HEK293 (cell line): Measurements from ENCODE around the gene PRR35.

Experiments used
- CTCF ChIA-PET: fragments of 350-600 bp; formaldehyde crosslinking; extraction: SDS; loops from one replicate; lab custom pipeline; 2021; ENCODE audit warnings: antibody characterized with exemption; lab: Yijun Ruan, JAX
- POLR2A ChIA-PET: fragments of 300-600 bp; formaldehyde crosslinking; extraction: SDS; loops from one replicate; lab custom pipeline; 2020; ENCODE audit warnings: antibody characterized with exemption, inconsistent platforms; lab: Yijun Ruan, JAX
- H3K27ac ChIP-seq: fragments of 200-500 bp; sonication (Bioruptor generic); 2 replicates; pipeline ENCODE4 v1.5.1; 2014; ENCODE audit warnings: low read depth, low read length, control low read depth, inconsistent platforms; ENCODE audit errors: extremely low read depth
- H3K36me3 ChIP-seq, 2 experiments: fragments of 200-500 bp in 1 of 2; sonication (Bioruptor generic) in 1 of 2; 1 replicate in 1 of 2; 2 replicates in 1 of 2; pipeline ENCODE4 v1.5.1; 2014 to 2017; ENCODE audit warnings: inconsistent platforms in 2 of 2, low read length in 2 of 2; ENCODE audit not compliant: control insufficient read depth in 2 of 2, insufficient read depth in 1 of 2
- H3K4me1 ChIP-seq: fragments of 200-500 bp; sonication (Bioruptor generic); 2 replicates; pipeline ENCODE4 v1.5.1; 2014; ENCODE audit warnings: mild to moderate bottlenecking, low read length, inconsistent platforms; ENCODE audit not compliant: control insufficient read depth, insufficient read depth
- H3K4me3 ChIP-seq: 2 replicates; pipeline ENCODE4 v1.5.1; 2011; ENCODE audit warnings: low read depth, mild to moderate bottlenecking, control low read depth, low read length, moderate library complexity
- H3K9me3 ChIP-seq: fragments of 200-500 bp; sonication (Bioruptor generic); 2 replicates; pipeline ENCODE4 v1.5.1; 2014; ENCODE audit warnings: low read depth, low read length, inconsistent platforms; ENCODE audit not compliant: control insufficient read depth, insufficient read depth
- IKZF3 ChIP-seq: fragments of 450-650 bp; IDR thresholded peaks from 2 replicates; pipeline ENCODE4 v1.5.0; 2018; ENCODE audit warnings: missing biosample characterization, mild to moderate bottlenecking, missing genetic modification characterization, moderate library complexity
- KLF16 ChIP-seq: fragments of 450-650 bp; formaldehyde crosslinking; IDR thresholded peaks from 2 replicates; pipeline ENCODE4 v1.5.1; 2017; ENCODE audit warnings: missing biosample characterization, missing genetic modification characterization
- KLF8 ChIP-seq: fragments of 450-650 bp; formaldehyde crosslinking; IDR thresholded peaks from 2 replicates; pipeline ENCODE4 v1.5.1; 2016; ENCODE audit warnings: missing biosample characterization, missing genetic modification characterization
- KLF9 ChIP-seq: fragments of 450-650 bp; formaldehyde crosslinking; IDR thresholded peaks from 2 replicates; pipeline ENCODE4 v1.5.1; 2016; ENCODE audit warnings: missing biosample characterization, missing genetic modification characterization, low read depth
- PRDM1 ChIP-seq: fragments of 450-650 bp; formaldehyde crosslinking; IDR thresholded peaks from 2 replicates; pipeline ENCODE4; 2016; ENCODE audit warnings: missing biosample characterization, missing genetic modification characterization
- SP2 ChIP-seq: fragments of 450-650 bp; formaldehyde crosslinking; IDR thresholded peaks from 2 replicates; pipeline ENCODE4 v1.5.1; 2016; ENCODE audit warnings: missing biosample characterization, missing genetic modification characterization
- SP3 ChIP-seq: fragments of 450-650 bp; formaldehyde crosslinking; IDR thresholded peaks from 2 replicates; pipeline ENCODE4 v1.5.1; 2016; ENCODE audit warnings: missing biosample characterization, missing genetic modification characterization
- ZBTB17 ChIP-seq: fragments of 450-650 bp; formaldehyde crosslinking; IDR thresholded peaks from 2 replicates; pipeline ENCODE4 v1.5.1; 2016; ENCODE audit warnings: missing biosample characterization, missing genetic modification characterization
- ZNF169 ChIP-seq: fragments of 450-650 bp; formaldehyde crosslinking; IDR thresholded peaks from 2 replicates; pipeline ENCODE4 v1.5.1; 2016; ENCODE audit warnings: missing biosample characterization, missing genetic modification characterization
- ZNF18 ChIP-seq: fragments of 450-650 bp; formaldehyde crosslinking; IDR thresholded peaks from 2 replicates; pipeline ENCODE4 v1.5.1; 2016; ENCODE audit warnings: missing biosample characterization, missing genetic modification characterization
- ZNF2 ChIP-seq: fragments of 450-650 bp; formaldehyde crosslinking; IDR thresholded peaks from 2 replicates; pipeline ENCODE4 v1.5.1; 2016; ENCODE audit warnings: missing biosample characterization, missing genetic modification characterization
- ZNF335 ChIP-seq: fragments of 450-650 bp; formaldehyde crosslinking; conservative IDR thresholded peaks from 2 replicates; pipeline ENCODE4 v1.5.1; 2016; ENCODE audit warnings: missing biosample characterization, missing genetic modification characterization
- ZNF449 ChIP-seq: fragments of 450-650 bp; formaldehyde crosslinking; IDR thresholded peaks from 2 replicates; pipeline ENCODE4 v1.5.1; 2017; ENCODE audit warnings: missing biosample characterization, mild to moderate bottlenecking, missing genetic modification characterization, moderate library complexity
- ZNF473 ChIP-seq: fragments of 450-650 bp; formaldehyde crosslinking; IDR thresholded peaks from 2 replicates; pipeline ENCODE4 v1.5.1; 2017; ENCODE audit warnings: missing biosample characterization, missing genetic modification characterization
- ZNF501 ChIP-seq: fragments of 450-650 bp; formaldehyde crosslinking; IDR thresholded peaks from 2 replicates; pipeline ENCODE4 v1.5.1; 2016; ENCODE audit warnings: missing biosample characterization, missing genetic modification characterization
- ZNF621 ChIP-seq: fragments of 450-650 bp; formaldehyde crosslinking; IDR thresholded peaks from 2 replicates; pipeline ENCODE4 v1.5.1; 2017; ENCODE audit warnings: missing biosample characterization, missing genetic modification characterization
- ZNF629 ChIP-seq: fragments of 450-650 bp; formaldehyde crosslinking; IDR thresholded peaks from 2 replicates; pipeline ENCODE4 v1.5.1; 2017; ENCODE audit warnings: missing biosample characterization, missing genetic modification characterization
- ZNF677 ChIP-seq: fragments of 450-650 bp; IDR thresholded peaks from 2 replicates; pipeline ENCODE4 v1.5.0; 2018; ENCODE audit warnings: missing biosample characterization, mild to moderate bottlenecking, missing genetic modification characterization, moderate library complexity
- TF ChIP-seq, protein P1 (sequence below): fragments of 450-650 bp; formaldehyde crosslinking; conservative IDR thresholded peaks from 2 replicates; pipeline ENCODE4 v1.5.1; 2016; ENCODE audit warnings: low read depth, missing biosample characterization, missing genetic modification characterization
- TF ChIP-seq, protein P2 (sequence below): fragments of 450-650 bp; formaldehyde crosslinking; optimal IDR thresholded peaks from 2 replicates; pipeline ENCODE3; 2016; ENCODE audit warnings: missing biosample characterization, mild to moderate bottlenecking, missing genetic modification characterization
- TF ChIP-seq, protein P3 (sequence below): sonication (generic); formaldehyde crosslinking; IDR thresholded peaks from 2 replicates; pipeline ENCODE4 v1.8.1; 2022; ENCODE audit warnings: mild to moderate bottlenecking, moderate library complexity, missing genetic modification reagents
- TF ChIP-seq, protein P4 (sequence below): fragments of 450-650 bp; formaldehyde crosslinking; IDR thresholded peaks from 2 replicates; pipeline ENCODE4 v1.5.1; 2016; ENCODE audit warnings: missing biosample characterization, missing genetic modification characterization

The PRR35 gene

GRCh38 chr16:588889-589657 lies 28.9 kb downstream of the PRR35 start (continued):
- TF ChIP-seq, protein P1, sequence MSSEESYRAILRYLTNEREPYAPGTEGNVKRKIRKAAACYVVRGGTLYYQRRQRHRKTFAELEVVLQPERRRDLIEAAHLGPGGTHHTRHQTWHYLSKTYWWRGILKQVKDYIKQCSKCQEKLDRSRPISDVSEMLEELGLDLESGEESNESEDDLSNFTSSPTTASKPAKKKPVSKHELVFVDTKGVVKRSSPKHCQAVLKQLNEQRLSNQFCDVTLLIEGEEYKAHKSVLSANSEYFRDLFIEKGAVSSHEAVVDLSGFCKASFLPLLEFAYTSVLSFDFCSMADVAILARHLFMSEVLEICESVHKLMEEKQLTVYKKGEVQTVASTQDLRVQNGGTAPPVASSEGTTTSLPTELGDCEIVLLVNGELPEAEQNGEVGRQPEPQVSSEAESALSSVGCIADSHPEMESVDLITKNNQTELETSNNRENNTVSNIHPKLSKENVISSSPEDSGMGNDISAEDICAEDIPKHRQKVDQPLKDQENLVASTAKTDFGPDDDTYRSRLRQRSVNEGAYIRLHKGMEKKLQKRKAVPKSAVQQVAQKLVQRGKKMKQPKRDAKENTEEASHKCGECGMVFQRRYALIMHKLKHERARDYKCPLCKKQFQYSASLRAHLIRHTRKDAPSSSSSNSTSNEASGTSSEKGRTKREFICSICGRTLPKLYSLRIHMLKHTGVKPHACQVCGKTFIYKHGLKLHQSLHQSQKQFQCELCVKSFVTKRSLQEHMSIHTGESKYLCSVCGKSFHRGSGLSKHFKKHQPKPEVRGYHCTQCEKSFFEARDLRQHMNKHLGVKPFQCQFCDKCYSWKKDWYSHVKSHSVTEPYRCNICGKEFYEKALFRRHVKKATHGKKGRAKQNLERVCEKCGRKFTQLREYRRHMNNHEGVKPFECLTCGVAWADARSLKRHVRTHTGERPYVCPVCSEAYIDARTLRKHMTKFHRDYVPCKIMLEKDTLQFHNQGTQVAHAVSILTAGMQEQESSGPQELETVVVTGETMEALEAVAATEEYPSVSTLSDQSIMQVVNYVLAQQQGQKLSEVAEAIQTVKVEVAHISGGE (tag by site-specific recombination) = peak; percentile 53
- TF ChIP-seq, protein P2, sequence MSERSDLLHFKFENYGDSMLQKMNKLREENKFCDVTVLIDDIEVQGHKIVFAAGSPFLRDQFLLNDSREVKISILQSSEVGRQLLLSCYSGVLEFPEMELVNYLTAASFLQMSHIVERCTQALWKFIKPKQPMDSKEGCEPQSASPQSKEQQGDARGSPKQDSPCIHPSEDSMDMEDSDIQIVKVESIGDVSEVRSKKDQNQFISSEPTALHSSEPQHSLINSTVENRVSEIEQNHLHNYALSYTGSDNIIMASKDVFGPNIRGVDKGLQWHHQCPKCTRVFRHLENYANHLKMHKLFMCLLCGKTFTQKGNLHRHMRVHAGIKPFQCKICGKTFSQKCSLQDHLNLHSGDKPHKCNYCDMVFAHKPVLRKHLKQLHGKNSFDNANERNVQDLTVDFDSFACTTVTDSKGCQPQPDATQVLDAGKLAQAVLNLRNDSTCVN = peak; percentile 84
- TF ChIP-seq ZBTB17 (tag by site-specific recombination) = peak; percentile 99

- H3K27ac ChIP-seq = peak within 1 kb of the TSS; percentile 94
- CTCF ChIA-PET = interaction anchor here (0.6 to 0.9 kb wide), 2 partner anchors 11 to 47 kb away, joined by 3 to 5 read pairs; partner anchors contain the start of gene METTL26
- no peaks in the 10 kb centered on the region for H3K9me3 ChIP-seq
- H3K36me3 ChIP-seq = no peaks in the 10 kb centered on the region
- POLR2A ChIA-PET = interaction anchor here (0.6 to 1.4 kb wide), 3 partner anchors 11 to 62 kb away, joined by 3 to 4 read pairs (median 3); partner anchors contain the start of gene CAPN15
- peaks cover 14% of the 10 kb centered on the region for H3K4me1 ChIP-seq
- H3K4me3 ChIP-seq = peak within 1 kb of the TSS; percentile 84
- TF ChIP-seq ZNF449 (tag by site-specific recombination) = no peak
- TF ChIP-seq ZNF335 (tag by site-specific recombination) = peak; percentile 94
- TF ChIP-seq ZNF621 (tag by site-specific recombination) = no peak
- TF ChIP-seq IKZF3 (tag by site-specific recombination) = peak; percentile 82
- peak; percentile 81 for TF ChIP-seq KLF9
- TF ChIP-seq, protein P3, sequence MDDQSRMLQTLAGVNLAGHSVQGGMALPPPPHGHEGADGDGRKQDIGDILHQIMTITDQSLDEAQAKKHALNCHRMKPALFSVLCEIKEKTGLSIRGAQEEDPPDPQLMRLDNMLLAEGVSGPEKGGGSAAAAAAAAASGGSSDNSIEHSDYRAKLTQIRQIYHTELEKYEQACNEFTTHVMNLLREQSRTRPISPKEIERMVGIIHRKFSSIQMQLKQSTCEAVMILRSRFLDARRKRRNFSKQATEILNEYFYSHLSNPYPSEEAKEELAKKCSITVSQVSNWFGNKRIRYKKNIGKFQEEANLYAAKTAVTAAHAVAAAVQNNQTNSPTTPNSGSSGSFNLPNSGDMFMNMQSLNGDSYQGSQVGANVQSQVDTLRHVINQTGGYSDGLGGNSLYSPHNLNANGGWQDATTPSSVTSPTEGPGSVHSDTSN = peak; percentile 98
- TF ChIP-seq KLF16 = peak; percentile 88
- no peak for TF ChIP-seq ZNF2
- TF ChIP-seq KLF8 (tag by site-specific recombination) = peak; percentile 97
- TF ChIP-seq ZNF169 = no peak
- TF ChIP-seq ZNF18 (tag by site-specific recombination) = no peak
- TF ChIP-seq ZNF677 (tag by site-specific recombination) = no peak
- TF ChIP-seq SP3 (tag by site-specific recombination) = peak; percentile 95
- TF ChIP-seq ZNF629 (tag by site-specific recombination) = peak; percentile 28; the same call in 1 of the 2 replicates
- peak; percentile 90 for TF ChIP-seq SP2 (tag by site-specific recombination)
- TF ChIP-seq, protein P4, sequence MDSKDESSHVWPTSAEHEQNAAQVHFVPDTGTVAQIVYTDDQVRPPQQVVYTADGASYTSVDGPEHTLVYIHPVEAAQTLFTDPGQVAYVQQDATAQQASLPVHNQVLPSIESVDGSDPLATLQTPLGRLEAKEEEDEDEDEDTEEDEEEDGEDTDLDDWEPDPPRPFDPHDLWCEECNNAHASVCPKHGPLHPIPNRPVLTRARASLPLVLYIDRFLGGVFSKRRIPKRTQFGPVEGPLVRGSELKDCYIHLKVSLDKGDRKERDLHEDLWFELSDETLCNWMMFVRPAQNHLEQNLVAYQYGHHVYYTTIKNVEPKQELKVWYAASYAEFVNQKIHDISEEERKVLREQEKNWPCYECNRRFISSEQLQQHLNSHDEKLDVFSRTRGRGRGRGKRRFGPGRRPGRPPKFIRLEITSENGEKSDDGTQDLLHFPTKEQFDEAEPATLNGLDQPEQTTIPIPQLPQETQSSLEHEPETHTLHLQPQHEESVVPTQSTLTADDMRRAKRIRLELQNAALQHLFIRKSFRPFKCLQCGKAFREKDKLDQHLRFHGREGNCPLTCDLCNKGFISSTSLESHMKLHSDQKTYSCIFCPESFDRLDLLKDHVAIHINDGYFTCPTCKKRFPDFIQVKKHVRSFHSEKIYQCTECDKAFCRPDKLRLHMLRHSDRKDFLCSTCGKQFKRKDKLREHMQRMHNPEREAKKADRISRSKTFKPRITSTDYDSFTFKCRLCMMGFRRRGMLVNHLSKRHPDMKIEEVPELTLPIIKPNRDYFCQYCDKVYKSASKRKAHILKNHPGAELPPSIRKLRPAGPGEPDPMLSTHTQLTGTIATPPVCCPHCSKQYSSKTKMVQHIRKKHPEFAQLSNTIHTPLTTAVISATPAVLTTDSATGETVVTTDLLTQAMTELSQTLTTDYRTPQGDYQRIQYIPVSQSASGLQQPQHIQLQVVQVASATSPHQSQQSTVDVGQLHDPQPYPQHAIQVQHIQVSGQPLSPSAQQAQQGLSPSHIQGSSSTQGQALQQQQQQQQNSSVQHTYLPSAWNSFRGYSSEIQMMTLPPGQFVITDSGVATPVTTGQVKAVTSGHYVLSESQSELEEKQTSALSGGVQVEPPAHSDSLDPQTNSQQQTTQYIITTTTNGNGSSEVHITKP = peak; percentile 96
- TF ChIP-seq ZNF501 = 0 out of 2 replicates have a peak, but pooled peaks have one; percentile 4
- no peak for TF ChIP-seq ZNF473
- no peak for TF ChIP-seq PRDM1
These were observed 29.5 kb downstream of the PRR35 start, which contains the start of gene RAB40C for GRCh38 chr16:589658-590187. Gene RAB40C (plus strand): TSS chr16:590066. CDS start chr16:590292, 226 bp downstream.
